ENCODE measurements around the gene PDE8A. TPM values are rescaled to one million over a fixed set of nuclear protein-coding genes. Genes with fewer than 3 reads are reported as not detected.

PDE8A gene
- total and polyA plus RNA-seq, 2 experiments from 2014 or later, result 15.3 to 26.0 TPM

DNA sequence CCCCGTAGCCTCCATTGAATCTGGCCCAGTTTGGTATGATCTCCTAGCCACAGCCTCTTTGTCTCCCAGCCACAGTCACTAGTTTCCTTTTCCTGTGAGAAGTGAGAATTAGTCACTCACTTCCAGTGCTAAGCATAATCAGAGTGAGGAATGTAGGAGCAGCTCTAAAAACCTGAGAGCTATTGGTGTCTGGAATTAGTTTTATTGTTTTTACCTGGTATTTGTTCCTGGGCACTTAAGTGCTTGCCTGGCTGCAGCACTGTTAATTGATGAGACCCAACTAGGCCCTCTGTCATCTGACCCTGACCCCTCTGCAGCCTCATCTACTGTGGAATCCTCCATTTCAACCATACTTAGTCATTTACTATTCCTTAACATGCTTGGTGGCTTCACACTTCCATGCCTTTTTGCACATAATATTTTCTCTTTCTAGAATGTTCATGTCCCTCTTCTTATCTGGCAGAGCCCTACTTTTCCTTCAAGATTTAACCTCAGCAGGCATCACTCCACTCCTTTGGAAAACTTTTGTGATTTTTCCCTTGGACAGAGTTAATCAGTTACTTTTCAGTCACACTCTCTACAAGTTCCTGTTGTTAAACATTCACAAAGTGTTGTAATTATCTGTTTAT is 48.8 kb downstream of the PDE8A start:
- Histone ChIP-seq H3K4me3 (no peak overlapping the region), H3K9me2 (replicated peaks; ENCODE audit: insufficient read depth) (no peaks in the 10 kb centered on the region), H3K4me1 (ENCODE audit: insufficient read depth) (peaks cover 79% of the 10 kb centered on the region), H3K36me3 (replicated peaks; ENCODE audit: insufficient read depth, low read depth) (no peaks in the 10 kb centered on the region), H3K9me3 (ENCODE audit: low read depth) (no peaks in the 10 kb centered on the region), H3K27ac (peak overlapping the region; percentile 85), H3K79me2 (peaks cover 80% of the 10 kb centered on the region), H4K20me1 (ENCODE audit: insufficient read depth, poor library complexity, severe bottlenecking) (no peaks in the 10 kb centered on the region), H3K27me3 (no peaks in the 10 kb centered on the region), H3K4me2 (peak overlapping the region; percentile 48), H2AFZ (no peak overlapping the region)
- TF ChIP-seq, protein P1, sequence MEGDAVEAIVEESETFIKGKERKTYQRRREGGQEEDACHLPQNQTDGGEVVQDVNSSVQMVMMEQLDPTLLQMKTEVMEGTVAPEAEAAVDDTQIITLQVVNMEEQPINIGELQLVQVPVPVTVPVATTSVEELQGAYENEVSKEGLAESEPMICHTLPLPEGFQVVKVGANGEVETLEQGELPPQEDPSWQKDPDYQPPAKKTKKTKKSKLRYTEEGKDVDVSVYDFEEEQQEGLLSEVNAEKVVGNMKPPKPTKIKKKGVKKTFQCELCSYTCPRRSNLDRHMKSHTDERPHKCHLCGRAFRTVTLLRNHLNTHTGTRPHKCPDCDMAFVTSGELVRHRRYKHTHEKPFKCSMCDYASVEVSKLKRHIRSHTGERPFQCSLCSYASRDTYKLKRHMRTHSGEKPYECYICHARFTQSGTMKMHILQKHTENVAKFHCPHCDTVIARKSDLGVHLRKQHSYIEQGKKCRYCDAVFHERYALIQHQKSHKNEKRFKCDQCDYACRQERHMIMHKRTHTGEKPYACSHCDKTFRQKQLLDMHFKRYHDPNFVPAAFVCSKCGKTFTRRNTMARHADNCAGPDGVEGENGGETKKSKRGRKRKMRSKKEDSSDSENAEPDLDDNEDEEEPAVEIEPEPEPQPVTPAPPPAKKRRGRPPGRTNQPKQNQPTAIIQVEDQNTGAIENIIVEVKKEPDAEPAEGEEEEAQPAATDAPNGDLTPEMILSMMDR (IDR thresholded peaks at IDR 0.05; ENCODE audit: poor library complexity), result no peak
- TF ChIP-seq EZH2phosphoT487 (IDR thresholded peaks at IDR 0.05; ENCODE audit: low read depth, severe bottlenecking, unreplicated experiment) (no peak), EZH2 (IDR thresholded peaks at IDR 0.05; ENCODE audit: borderline replicate concordance) (no peak)
- WGBS (ENCODE audit: low lambda C conversion rate, missing lambda C conversion rate), result 94% methylated on average over 1 of the region's 1 CpG
- peak; percentile 32 for DNase-seq (ENCODE audit: low spot score)

DNA sequence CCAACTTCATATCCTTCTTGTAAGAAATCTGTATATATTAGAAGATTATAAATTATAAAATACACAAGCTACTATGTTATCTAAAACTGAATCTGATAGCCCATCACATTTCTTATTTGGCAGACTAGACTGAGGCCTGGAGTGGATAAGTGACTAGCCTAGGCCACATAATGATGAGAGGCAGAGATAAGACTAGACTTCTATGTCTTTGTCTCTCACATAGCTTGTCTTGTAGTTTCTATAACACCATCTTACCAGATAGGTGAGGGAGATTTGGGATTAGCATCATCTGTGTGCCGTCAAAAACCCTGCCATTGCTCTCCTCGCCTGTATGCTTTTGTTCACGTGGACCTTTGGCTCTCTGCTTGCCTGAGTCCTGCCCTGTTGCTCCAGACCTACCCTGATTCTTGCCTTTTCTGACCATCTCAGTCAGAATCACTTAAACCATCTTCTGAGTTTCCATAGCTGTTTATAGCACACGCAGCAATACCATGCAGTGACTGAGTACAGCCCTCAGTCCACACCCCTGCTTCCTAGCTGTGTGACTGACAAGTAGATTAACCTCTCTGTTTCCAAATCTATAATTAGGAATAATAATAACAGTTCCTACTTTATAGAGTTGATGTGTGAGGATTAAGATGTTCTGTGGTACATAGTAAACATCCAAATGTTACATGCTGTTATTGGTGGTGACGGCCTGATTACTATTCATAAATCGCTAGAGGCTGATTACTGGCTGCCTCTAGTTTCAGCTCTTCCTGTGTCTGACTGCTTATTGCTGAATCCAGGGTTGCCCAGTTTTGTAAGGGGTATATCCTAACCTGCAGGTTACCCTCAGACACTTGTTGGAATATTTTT is 49.7 kb downstream of the PDE8A start:
- no peak overlapping the region for H2AFZ ChIP-seq
- H3K36me3 ChIP-seq (replicated peaks; ENCODE audit: insufficient read depth, low read depth), result no peaks in the 10 kb centered on the region
- H3K9me2 ChIP-seq (replicated peaks; ENCODE audit: insufficient read depth), result no peaks in the 10 kb centered on the region
- DNase-seq (ENCODE audit: low spot score), result no peak
- H3K27me3 ChIP-seq, result no peaks in the 10 kb centered on the region
- TF ChIP-seq, protein P1 (IDR thresholded peaks at IDR 0.05; ENCODE audit: poor library complexity), result no peak
- TF ChIP-seq EZH2phosphoT487 (IDR thresholded peaks at IDR 0.05; ENCODE audit: low read depth, severe bottlenecking, unreplicated experiment), result no peak
- no peak for TF ChIP-seq EZH2 (IDR thresholded peaks at IDR 0.05; ENCODE audit: borderline replicate concordance)
- H4K20me1 ChIP-seq (ENCODE audit: insufficient read depth, poor library complexity, severe bottlenecking), result no peaks in the 10 kb centered on the region
- H3K27ac ChIP-seq, result peak overlapping the region; percentile 85
- H3K4me3 ChIP-seq, result no peak overlapping the region
- H3K79me2 ChIP-seq, result peaks cover 80% of the 10 kb centered on the region
- 78% methylated on average over 6 of the region's 6 CpGs for WGBS (ENCODE audit: low lambda C conversion rate, missing lambda C conversion rate)
- H3K9me3 ChIP-seq (ENCODE audit: low read depth), result no peaks in the 10 kb centered on the region
- peak overlapping the region; percentile 48 for H3K4me2 ChIP-seq
- H3K4me1 ChIP-seq (ENCODE audit: insufficient read depth), result peaks cover 70% of the 10 kb centered on the region

DNA sequence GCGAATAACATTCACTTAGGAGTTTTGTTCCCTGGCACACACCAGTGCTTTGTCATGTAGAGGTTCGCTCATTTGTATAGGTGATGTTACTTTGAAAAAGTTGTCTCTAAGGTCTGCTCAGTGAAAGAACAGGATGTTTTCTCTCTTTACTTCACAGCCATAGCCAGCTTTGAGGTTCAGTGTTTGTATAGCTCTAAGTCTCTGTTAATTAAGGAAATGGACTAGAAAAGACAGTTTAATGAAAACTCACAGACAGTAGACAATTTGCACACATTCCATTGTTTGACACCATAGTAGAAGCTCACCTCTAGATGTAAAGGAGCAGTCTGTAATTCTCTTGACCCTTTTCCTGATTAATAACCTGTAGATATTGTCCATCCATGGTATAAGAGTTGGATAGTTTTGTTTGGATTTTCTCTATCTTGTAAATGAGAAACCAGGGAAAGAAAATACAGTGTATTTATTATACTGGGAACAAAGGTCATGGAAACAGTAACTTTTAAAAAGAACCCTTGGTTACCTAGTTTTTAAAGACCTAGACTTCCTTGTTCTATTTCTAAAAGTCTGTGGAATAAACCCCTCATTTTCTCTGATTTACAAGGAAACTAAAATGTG is 50.4 kb downstream of the PDE8A start:
- Histone ChIP-seq H4K20me1 (ENCODE audit: insufficient read depth, poor library complexity, severe bottlenecking) (no peaks in the 10 kb centered on the region), H3K4me2 (peak overlapping the region; percentile 48), H3K36me3 (replicated peaks; ENCODE audit: insufficient read depth, low read depth) (no peaks in the 10 kb centered on the region), H3K9me3 (ENCODE audit: low read depth) (no peaks in the 10 kb centered on the region), H3K4me1 (ENCODE audit: insufficient read depth) (peaks cover 64% of the 10 kb centered on the region), H3K27ac (peak overlapping the region; percentile 85), H3K4me3 (no peak overlapping the region), H2AFZ (no peak overlapping the region), H3K27me3 (no peaks in the 10 kb centered on the region), H3K79me2 (peaks cover 80% of the 10 kb centered on the region), H3K9me2 (replicated peaks; ENCODE audit: insufficient read depth) (no peaks in the 10 kb centered on the region)
- WGBS (ENCODE audit: low lambda C conversion rate, missing lambda C conversion rate), result 71% methylated on average over 2 of the region's 2 CpGs
- TF ChIP-seq, protein P1 (IDR thresholded peaks at IDR 0.05; ENCODE audit: poor library complexity), result no peak
- TF ChIP-seq EZH2 (IDR thresholded peaks at IDR 0.05; ENCODE audit: borderline replicate concordance) (no peak), EZH2phosphoT487 (IDR thresholded peaks at IDR 0.05; ENCODE audit: low read depth, severe bottlenecking, unreplicated experiment) (no peak)
- DNase-seq (ENCODE audit: low spot score), result no peak
